NT2/D1 (cell line): ENCODE data around the gene OR2T11.

Experiments used
- DNase-seq: peaks from one replicate; pipeline ENCODE4 v3.0.0-alpha.2; 2011; ENCODE audit warnings: low read depth, low spot score
- H3K27me3 ChIP-seq: 2 replicates; pipeline ENCODE4 v1.6.0; 2011; ENCODE audit warnings: mild to moderate bottlenecking; ENCODE audit not compliant: insufficient read length, insufficient read depth
- H3K36me3 ChIP-seq: 2 replicates; pipeline ENCODE4 v1.6.1; 2011; ENCODE audit warnings: mild to moderate bottlenecking, low read length, mixed read lengths; ENCODE audit not compliant: insufficient read depth, insufficient read length
- H3K4me1 ChIP-seq: 2 replicates; pipeline ENCODE4 v1.5.1; 2011; ENCODE audit not compliant: insufficient read depth, insufficient read length
- H3K4me3 ChIP-seq: 2 replicates; pipeline ENCODE4 v1.5.1; 2011; ENCODE audit warnings: low read depth; ENCODE audit not compliant: insufficient read length
- H3K9ac ChIP-seq: 2 replicates; pipeline ENCODE4 v1.6.0; 2011; ENCODE audit warnings: low read depth; ENCODE audit not compliant: insufficient read length
- H3K9me3 ChIP-seq: 2 replicates; pipeline ENCODE4 v1.5.1; 2011; ENCODE audit warnings: mild to moderate bottlenecking, low read length; ENCODE audit not compliant: insufficient read depth
- SUZ12 ChIP-seq: IDR thresholded peaks from 2 replicates; pipeline ENCODE4 v1.6.1; 2011; ENCODE audit not compliant: insufficient read length, insufficient read depth; ENCODE audit errors: extremely low read depth
- YY1 ChIP-seq: IDR thresholded peaks from 2 replicates; pipeline ENCODE4 v1.6.1; 2011; ENCODE audit not compliant: insufficient read length, insufficient read depth
- ZNF274 ChIP-seq: IDR thresholded peaks from 2 replicates; pipeline ENCODE4 v1.6.1; 2011; ENCODE audit warnings: mild to moderate bottlenecking, low read depth, low read length

OR2T11 gene

GRCh38 chr1:248622570-248623001 is 12.3 kb downstream of the OR2T11 start:
- Histone ChIP-seq H3K27me3 (no peaks in the 10 kb centered on the region), H3K9ac (no peak overlapping the region), H3K36me3 (no peaks in the 10 kb centered on the region), H3K4me3 (no peak overlapping the region), H3K9me3 (no peaks in the 10 kb centered on the region), H3K4me1 (no peaks in the 10 kb centered on the region)
- no peak for TF ChIP-seq ZNF274
- TF ChIP-seq YY1: no peak
- DNase-seq: no peak

GRCh38 chr1:248621770-248622169 is 13.1 kb downstream of the OR2T11 start:
- H3K4me3 ChIP-seq: no peak overlapping the region
- no peak for DNase-seq
- no peaks in the 10 kb centered on the region for H3K36me3 ChIP-seq
- H3K4me1 ChIP-seq: no peaks in the 10 kb centered on the region
- H3K9ac ChIP-seq: no peak overlapping the region
- no peaks in the 10 kb centered on the region for H3K9me3 ChIP-seq
- TF ChIP-seq YY1 (no peak), ZNF274 (no peak), SUZ12 (no peak)
- no peaks in the 10 kb centered on the region for H3K27me3 ChIP-seq

GRCh38 chr1:248618878-248619277 is 16.0 kb downstream of the OR2T11 start:
- peak; percentile 3 for DNase-seq
- H3K36me3 ChIP-seq: no peaks in the 10 kb centered on the region
- TF ChIP-seq ZNF274 (no peak), YY1 (no peak), SUZ12 (no peak)
- H3K4me3 ChIP-seq: no peak overlapping the region
- H3K9ac ChIP-seq: no peak overlapping the region
- no peaks in the 10 kb centered on the region for H3K27me3 ChIP-seq
- no peaks in the 10 kb centered on the region for H3K9me3 ChIP-seq
- no peaks in the 10 kb centered on the region for H3K4me1 ChIP-seq

- no peaks in the 10 kb centered on the region for H3K36me3 ChIP-seq
Measured at GRCh38 chr1:248618119-248618518, 16.8 kb downstream of the OR2T11 start.

GRCh38 chr1:248613742-248614141 is 21.1 kb downstream of the OR2T11 start:
- H3K9ac ChIP-seq: no peak overlapping the region
- DNase-seq: no peak
- no peaks in the 10 kb centered on the region for H3K27me3 ChIP-seq
- no peak overlapping the region for H3K4me3 ChIP-seq
- TF ChIP-seq SUZ12 (no peak), ZNF274 (no peak), YY1 (no peak)
- no peaks in the 10 kb centered on the region for H3K4me1 ChIP-seq
- no peaks in the 10 kb centered on the region for H3K9me3 ChIP-seq
- no peaks in the 10 kb centered on the region for H3K36me3 ChIP-seq

More at GRCh38 chr1:248618119-248618518, 16.8 kb downstream of the OR2T11 start:
- Histone ChIP-seq H3K4me3 (no peak overlapping the region), H3K9me3 (no peaks in the 10 kb centered on the region), H3K27me3 (no peaks in the 10 kb centered on the region), H3K4me1 (no peaks in the 10 kb centered on the region), H3K9ac (no peak overlapping the region)
- no peak for DNase-seq
- no peak for TF ChIP-seq ZNF274
- TF ChIP-seq SUZ12: no peak
- no peak for TF ChIP-seq YY1

- Histone ChIP-seq H3K27me3 (no peaks in the 10 kb centered on the region), H3K4me1 (no peaks in the 10 kb centered on the region), H3K9me3 (no peaks in the 10 kb centered on the region), H3K9ac (no peak overlapping the region), H3K36me3 (no peaks in the 10 kb centered on the region), H3K4me3 (no peak overlapping the region)
- TF ChIP-seq ZNF274 (no peak), SUZ12 (no peak), YY1 (no peak)
- DNase-seq: no peak
Measured at GRCh38 chr1:248611883-248612414, 22.9 kb downstream of the OR2T11 start.

GRCh38 chr1:248610301-248610700 is 24.6 kb downstream of the OR2T11 start:
- Histone ChIP-seq H3K27me3 (no peaks in the 10 kb centered on the region), H3K9me3 (no peaks in the 10 kb centered on the region), H3K4me3 (no peak overlapping the region), H3K36me3 (no peaks in the 10 kb centered on the region), H3K9ac (no peak overlapping the region), H3K4me1 (no peaks in the 10 kb centered on the region)
- DNase-seq: no peak
- TF ChIP-seq SUZ12: no peak
- TF ChIP-seq ZNF274: no peak
- TF ChIP-seq YY1: no peak

- Histone ChIP-seq H3K9me3 (no peaks in the 10 kb centered on the region), H3K4me3 (no peak overlapping the region), H3K4me1 (no peaks in the 10 kb centered on the region), H3K27me3 (no peaks in the 10 kb centered on the region), H3K9ac (no peak overlapping the region), H3K36me3 (no peaks in the 10 kb centered on the region)
- DNase-seq: no peak
- TF ChIP-seq SUZ12 (no peak), YY1 (no peak), ZNF274 (no peak)
Measured at GRCh38 chr1:248599396-248599795, 35.5 kb downstream of the OR2T11 start.
